ENCODE measurements around the gene ART5.

The ART5 gene

GRCh38 chr11:3616721-3617460 is 24.9 kb downstream of the ART5 start:
- TF ChIP-seq SIN3A (IDR thresholded peaks at IDR 0.05; ENCODE audit: borderline replicate concordance, insufficient read depth, low read length), result no peak
- TF ChIP-seq FOXP2 (optimal IDR thresholded peaks at IDR 0.05; ENCODE audit: borderline replicate concordance, extremely low read depth, extremely low read length, insufficient read depth), result no peak
- TF ChIP-seq POLR2AphosphoS5 (IDR thresholded peaks at IDR 0.05; ENCODE audit: low read depth, low read length), result no peak
- TF ChIP-seq TAF1 (IDR thresholded peaks at IDR 0.05; ENCODE audit: borderline replicate concordance, insufficient read depth, low read length), result no peak
- TF ChIP-seq REST (IDR thresholded peaks at IDR 0.05; ENCODE audit: insufficient read depth in 1 of 2, low read depth in 2 of 2, low read length in 2 of 2), result no peak

GRCh38 chr11:3615998-3616397 is 25.8 kb downstream of the ART5 start:
- no peak for TF ChIP-seq POLR2AphosphoS5 (IDR thresholded peaks at IDR 0.05; ENCODE audit: low read depth, low read length)
- no peak for TF ChIP-seq SIN3A (IDR thresholded peaks at IDR 0.05; ENCODE audit: borderline replicate concordance, insufficient read depth, low read length)
- TF ChIP-seq FOXP2 (optimal IDR thresholded peaks at IDR 0.05; ENCODE audit: borderline replicate concordance, extremely low read depth, extremely low read length, insufficient read depth), result no peak
- no peak for TF ChIP-seq TAF1 (IDR thresholded peaks at IDR 0.05; ENCODE audit: borderline replicate concordance, insufficient read depth, low read length)
- no peak for TF ChIP-seq REST (IDR thresholded peaks at IDR 0.05; ENCODE audit: insufficient read depth in 1 of 2, low read depth in 2 of 2, low read length in 2 of 2)

GRCh38 chr11:3614742-3615171 is 27.0 kb downstream of the ART5 start:
- TF ChIP-seq REST (IDR thresholded peaks at IDR 0.05; ENCODE audit: insufficient read depth in 1 of 2, low read depth in 2 of 2, low read length in 2 of 2), result no peak
- no peak for TF ChIP-seq TAF1 (IDR thresholded peaks at IDR 0.05; ENCODE audit: borderline replicate concordance, insufficient read depth, low read length)
- TF ChIP-seq SIN3A (IDR thresholded peaks at IDR 0.05; ENCODE audit: borderline replicate concordance, insufficient read depth, low read length), result no peak
- no peak for TF ChIP-seq POLR2AphosphoS5 (IDR thresholded peaks at IDR 0.05; ENCODE audit: low read depth, low read length)
- TF ChIP-seq FOXP2 (optimal IDR thresholded peaks at IDR 0.05; ENCODE audit: borderline replicate concordance, extremely low read depth, extremely low read length, insufficient read depth), result no peak

GRCh38 chr11:3613998-3614741 is 27.6 kb downstream of the ART5 start:
- TF ChIP-seq POLR2AphosphoS5 (IDR thresholded peaks at IDR 0.05; ENCODE audit: low read depth, low read length), result no peak
- TF ChIP-seq FOXP2 (optimal IDR thresholded peaks at IDR 0.05; ENCODE audit: borderline replicate concordance, extremely low read depth, extremely low read length, insufficient read depth), result no peak
- TF ChIP-seq SIN3A (IDR thresholded peaks at IDR 0.05; ENCODE audit: borderline replicate concordance, insufficient read depth, low read length), result no peak
- TF ChIP-seq REST (IDR thresholded peaks at IDR 0.05; ENCODE audit: insufficient read depth in 1 of 2, low read depth in 2 of 2, low read length in 2 of 2), result no peak
- TF ChIP-seq TAF1 (IDR thresholded peaks at IDR 0.05; ENCODE audit: borderline replicate concordance, insufficient read depth, low read length), result no peak
